ENCODE data around the gene KSR2. TPM values are rescaled to one million over a fixed set of nuclear protein-coding genes. Genes with fewer than 3 reads are reported as not detected.
"Not testable (repeated sequence)": the region's sequence is repeated elsewhere in the genome, so short reads cannot be mapped to it uniquely, and the experiment has no call there.

The KSR2 gene
- total and polyA plus RNA-seq, 7 donors = under 0.01 to 1.1 (median 0.41) TPM

DNA sequence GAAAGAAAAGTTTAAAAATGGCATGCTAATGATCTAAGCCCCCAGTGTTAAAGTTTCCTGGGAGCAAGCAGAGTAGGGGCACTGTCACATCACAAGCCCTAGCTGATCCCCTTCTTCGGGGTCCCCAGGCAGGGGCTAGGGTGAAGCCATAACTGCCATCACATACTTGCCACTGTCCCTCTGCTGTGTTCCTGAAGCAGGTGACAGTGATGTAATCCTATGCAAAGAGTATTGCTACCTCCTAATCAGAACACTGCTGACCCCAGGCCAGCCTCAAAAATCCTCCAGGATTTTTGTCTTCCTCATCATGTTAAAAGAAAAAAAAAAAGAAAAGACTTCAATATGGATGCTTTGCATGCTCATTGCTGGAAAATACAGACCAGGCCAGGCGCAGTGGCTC is 46.5 kb upstream of the KSR2 start:
- DNase-seq = no peak
- intact Hi-C loops (cut with DNase I) = loop anchor here (5.0 to 10.0 kb wide), 2 partner anchors 122 to 359 kb away; partner anchors contain the start of genes PEBP1, SUDS3 and TAOK3
- Histone ChIP-seq H3K9me3 (no peaks in the 10 kb centered on the region), H3K4me1 (peaks cover 0 to 17% (median 14%) of the 10 kb centered on the region in 4 donors), H3K36me3 (peaks cover 0 to 15% (median 5%) of the 10 kb centered on the region in 4 donors), H3K4me3 (no peak overlapping the region), H3K27ac (no peak overlapping the region), H3K27me3 (no peaks in the 10 kb centered on the region)
- TF ChIP-seq POLR2A (IDR thresholded peaks at IDR 0.05) (no peak), POLR2AphosphoS5 (IDR thresholded peaks at IDR 0.05) (no peak), EP300 (IDR thresholded peaks at IDR 0.05) (no peak)
- TF ChIP-seq, protein P1, sequence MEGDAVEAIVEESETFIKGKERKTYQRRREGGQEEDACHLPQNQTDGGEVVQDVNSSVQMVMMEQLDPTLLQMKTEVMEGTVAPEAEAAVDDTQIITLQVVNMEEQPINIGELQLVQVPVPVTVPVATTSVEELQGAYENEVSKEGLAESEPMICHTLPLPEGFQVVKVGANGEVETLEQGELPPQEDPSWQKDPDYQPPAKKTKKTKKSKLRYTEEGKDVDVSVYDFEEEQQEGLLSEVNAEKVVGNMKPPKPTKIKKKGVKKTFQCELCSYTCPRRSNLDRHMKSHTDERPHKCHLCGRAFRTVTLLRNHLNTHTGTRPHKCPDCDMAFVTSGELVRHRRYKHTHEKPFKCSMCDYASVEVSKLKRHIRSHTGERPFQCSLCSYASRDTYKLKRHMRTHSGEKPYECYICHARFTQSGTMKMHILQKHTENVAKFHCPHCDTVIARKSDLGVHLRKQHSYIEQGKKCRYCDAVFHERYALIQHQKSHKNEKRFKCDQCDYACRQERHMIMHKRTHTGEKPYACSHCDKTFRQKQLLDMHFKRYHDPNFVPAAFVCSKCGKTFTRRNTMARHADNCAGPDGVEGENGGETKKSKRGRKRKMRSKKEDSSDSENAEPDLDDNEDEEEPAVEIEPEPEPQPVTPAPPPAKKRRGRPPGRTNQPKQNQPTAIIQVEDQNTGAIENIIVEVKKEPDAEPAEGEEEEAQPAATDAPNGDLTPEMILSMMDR (IDR thresholded peaks at IDR 0.05) = no peak
- WGBS, 2 donors = 91 to 95% methylated on average over 2 of the region's 2 CpGs

DNA sequence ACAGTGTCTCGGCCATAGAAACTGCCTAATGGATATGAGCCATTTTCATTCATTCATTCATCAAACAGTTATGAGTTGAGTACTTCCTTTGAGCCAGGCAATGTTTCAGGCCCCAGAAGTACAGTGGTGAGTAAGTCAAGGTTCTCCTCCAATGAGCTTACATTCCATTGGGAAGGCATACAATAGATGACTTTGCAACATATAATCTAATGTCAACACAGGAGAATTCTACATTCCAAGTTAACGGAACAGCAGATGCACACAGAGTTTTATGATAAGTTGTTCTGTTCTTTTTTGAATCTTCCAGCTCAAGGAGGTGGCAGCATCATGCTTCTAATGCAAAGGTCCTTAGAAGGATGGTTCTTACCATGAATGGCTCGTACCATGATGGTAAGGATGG is 44.5 kb upstream of the KSR2 start:
- H3K4me1 ChIP-seq = peaks cover 0 to 17% (median 14%) of the 10 kb centered on the region in 4 donors
- DNase-seq = no peak
- H3K36me3 ChIP-seq = no peaks in the 10 kb centered on the region
- intact Hi-C loops (cut with DNase I) = loop anchor here (10.0 kb wide), 1 partner anchor 362 kb away; the partner anchor contains the start of genes SUDS3 and TAOK3
- TF ChIP-seq, protein P1 (IDR thresholded peaks at IDR 0.05) = no peak
- TF ChIP-seq POLR2AphosphoS5 (IDR thresholded peaks at IDR 0.05) = no peak
- no peaks in the 10 kb centered on the region for H3K27me3 ChIP-seq
- no peaks in the 10 kb centered on the region for H3K9me3 ChIP-seq
- no peak overlapping the region for H3K4me3 ChIP-seq
- 75 to 82% methylated on average over 3 of the region's 3 CpGs for WGBS, 2 donors
- H3K27ac ChIP-seq = no peak overlapping the region

DNA sequence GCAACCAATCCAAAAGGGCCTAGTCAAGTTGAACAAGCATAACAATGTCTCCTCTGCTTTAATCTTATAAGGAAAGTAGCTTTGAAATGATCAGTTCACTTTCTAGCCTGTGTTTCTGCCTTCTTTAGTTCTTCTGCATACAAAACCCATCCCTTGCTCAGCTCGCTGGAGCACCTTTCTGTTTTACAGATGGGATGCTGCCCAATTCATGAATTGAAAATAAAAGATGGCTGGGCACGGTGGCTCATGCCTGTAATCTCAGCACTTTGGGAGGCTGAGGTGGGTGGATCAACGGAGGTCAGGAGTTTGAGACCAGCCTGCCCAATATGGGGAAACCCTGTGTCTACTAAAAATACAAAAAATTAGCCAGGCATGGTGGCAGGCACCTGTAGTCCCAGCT is 43.2 kb upstream of the KSR2 start:
- Histone ChIP-seq H3K27me3 (no peaks in the 10 kb centered on the region), H3K27ac (no peak overlapping the region), H3K36me3 (no peaks in the 10 kb centered on the region), H3K4me1 (peaks cover 0 to 7% (median 5%) of the 10 kb centered on the region in 4 donors), H3K9me3 (no peaks in the 10 kb centered on the region), H3K4me3 (no peak overlapping the region)
- intact Hi-C loops (cut with DNase I) = loop anchor here (10.0 kb wide), 1 partner anchor 363 kb away; the partner anchor contains the start of genes SUDS3 and TAOK3
- 91 to 94% methylated on average over 3 of the region's 3 CpGs for WGBS, 2 donors
- TF ChIP-seq, protein P1 (IDR thresholded peaks at IDR 0.05) = no peak
- TF ChIP-seq EP300 (IDR thresholded peaks at IDR 0.05) (no peak), POLR2A (IDR thresholded peaks at IDR 0.05) (no peak), POLR2AphosphoS5 (IDR thresholded peaks at IDR 0.05) (no peak)
- DNase-seq = no peak

DNA sequence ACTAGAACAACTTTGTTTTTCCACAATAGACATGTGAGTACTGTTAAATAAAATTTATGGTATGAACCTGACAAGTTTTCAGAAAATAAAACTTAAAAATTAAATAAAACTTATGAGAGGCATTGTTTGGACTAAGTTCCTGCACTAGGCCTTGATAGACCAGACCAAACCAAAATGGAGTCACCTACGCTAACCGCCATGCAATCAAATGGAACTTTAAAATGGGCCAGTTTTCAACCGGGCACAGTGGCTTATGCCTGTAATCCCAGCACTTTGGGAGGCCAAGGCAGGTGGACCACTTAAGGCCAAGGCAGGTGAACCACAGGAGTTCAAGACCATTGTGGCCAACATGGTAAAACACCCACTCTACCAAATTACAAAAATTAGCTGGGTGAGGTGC is 42.6 kb upstream of the KSR2 start:
- intact Hi-C loops (cut with DNase I) = loop anchor here (10.0 kb wide), 1 partner anchor 363 kb away; the partner anchor contains the start of genes SUDS3 and TAOK3
- 98 to 99% methylated on average over 3 of the region's 3 CpGs for WGBS, 2 donors
- H3K27ac ChIP-seq = no peak overlapping the region
- no peaks in the 10 kb centered on the region for H3K27me3 ChIP-seq
- H3K36me3 ChIP-seq = no peaks in the 10 kb centered on the region
- H3K4me3 ChIP-seq = no peak overlapping the region
- peaks cover 0 to 7% (median 4%) of the 10 kb centered on the region in 4 donors for H3K4me1 ChIP-seq
- no peaks in the 10 kb centered on the region for H3K9me3 ChIP-seq
- no peak for DNase-seq
- TF ChIP-seq POLR2A (IDR thresholded peaks at IDR 0.05) (no peak), POLR2AphosphoS5 (IDR thresholded peaks at IDR 0.05) (no peak), EP300 (IDR thresholded peaks at IDR 0.05) (no peak)
- TF ChIP-seq, protein P1 (IDR thresholded peaks at IDR 0.05) = no peak

DNA sequence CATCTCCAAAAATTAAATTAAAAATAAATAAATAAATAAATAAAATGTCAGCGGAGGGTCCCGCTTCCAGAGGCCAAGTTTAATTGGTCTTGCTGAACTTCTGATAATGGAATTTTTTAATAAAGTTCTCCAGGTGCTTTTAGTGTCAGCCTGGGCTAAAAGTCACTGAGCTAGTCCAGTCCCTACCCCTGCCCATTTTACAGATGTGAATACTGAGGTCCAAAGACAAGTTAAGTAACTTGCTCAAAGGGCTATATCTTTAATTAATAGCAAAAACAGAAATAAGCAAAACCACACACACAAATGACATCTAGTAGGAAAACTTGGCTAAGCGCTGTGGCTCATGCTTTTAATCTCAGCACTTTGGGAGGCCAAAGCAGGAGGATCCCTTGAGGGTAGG is 42.1 kb upstream of the KSR2 start:
- H3K27ac ChIP-seq = no peak overlapping the region
- H3K27me3 ChIP-seq = no peaks in the 10 kb centered on the region
- no peaks in the 10 kb centered on the region for H3K36me3 ChIP-seq
- H3K4me1 ChIP-seq = peaks cover 0 to 3% (median 1%) of the 10 kb centered on the region in 4 donors
- H3K4me3 ChIP-seq = no peak overlapping the region
- 96 to 97% methylated on average over 3 of the region's 3 CpGs for WGBS, 2 donors
- TF ChIP-seq, protein P1 (IDR thresholded peaks at IDR 0.05) = no peak
- TF ChIP-seq POLR2A (IDR thresholded peaks at IDR 0.05) (no peak), EP300 (IDR thresholded peaks at IDR 0.05) (no peak), POLR2AphosphoS5 (IDR thresholded peaks at IDR 0.05) (no peak)
- no peak for DNase-seq
- intact Hi-C loops (cut with DNase I) = loop anchor here (10.0 kb wide), 1 partner anchor 364 kb away; the partner anchor contains the start of genes SUDS3 and TAOK3
- no peaks in the 10 kb centered on the region for H3K9me3 ChIP-seq

DNA sequence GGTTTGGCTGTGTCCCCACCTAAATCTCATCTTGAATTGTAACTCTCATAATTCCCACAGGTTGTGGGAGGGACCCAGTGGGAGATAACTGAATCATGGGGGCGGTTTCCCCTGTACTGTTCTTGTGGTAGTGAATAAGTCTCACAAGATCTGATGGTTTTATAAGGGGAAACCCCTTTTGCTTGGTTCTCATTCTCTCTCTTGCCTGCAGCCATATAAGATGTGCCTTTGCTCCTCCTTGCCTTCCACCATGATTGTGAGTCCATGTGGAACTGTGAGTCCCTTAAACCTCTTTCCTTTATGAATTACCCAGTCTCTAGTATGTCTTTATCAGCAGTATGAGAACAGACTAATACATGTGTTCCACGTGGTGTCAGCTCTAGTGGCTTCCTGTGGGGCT is 31.0 kb upstream of the KSR2 start:
- H3K36me3 ChIP-seq; H3K27ac ChIP-seq; DNase-seq; H3K4me1 ChIP-seq; intact Hi-C loops (cut with DNase I); H3K27me3 ChIP-seq; H3K9me3 ChIP-seq; H3K4me3 ChIP-seq: not testable (repeated sequence)
- 77 to 91% methylated on average over 2 of the region's 2 CpGs for WGBS, 2 donors
